GM21576 (cell line): ENCODE data around the gene WRNIP1.
A peak's percentile ranks its signal among the peaks of the same experiment; 100 is the strongest.
"Not testable (repeated sequence)": the region's sequence is repeated elsewhere in the genome, so short reads cannot be mapped to it uniquely, and the experiment has no call there.

ENCODE experiments used
- ATAC-seq: cut with Tn5 transposase; IDR thresholded peaks from one replicate; pipeline ENCODE4 v1.9.1; 2021; ENCODE audit warnings: mild to moderate bottlenecking, moderate library complexity; ENCODE audit not compliant: unreplicated experiment

The WRNIP1 gene

DNA sequence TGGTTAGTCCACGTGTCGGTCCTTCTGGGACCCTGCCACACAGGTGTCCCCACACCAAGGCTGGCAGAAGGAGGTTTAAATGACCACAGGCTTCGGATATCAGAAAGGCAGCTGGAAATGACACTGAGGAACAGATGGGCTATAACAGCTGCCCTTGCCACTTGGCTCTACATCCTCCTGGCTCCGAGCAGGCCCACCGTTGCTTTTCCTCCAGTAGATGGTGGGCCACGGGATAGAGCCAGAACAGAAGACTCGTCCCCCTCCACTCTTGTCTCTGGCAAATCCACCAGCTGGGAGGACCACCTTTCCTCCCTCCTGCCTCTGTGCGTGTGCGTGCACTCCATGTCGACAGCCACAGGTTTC is 17.6 kb downstream of the WRNIP1 start:
- ATAC-seq, result no peak

DNA sequence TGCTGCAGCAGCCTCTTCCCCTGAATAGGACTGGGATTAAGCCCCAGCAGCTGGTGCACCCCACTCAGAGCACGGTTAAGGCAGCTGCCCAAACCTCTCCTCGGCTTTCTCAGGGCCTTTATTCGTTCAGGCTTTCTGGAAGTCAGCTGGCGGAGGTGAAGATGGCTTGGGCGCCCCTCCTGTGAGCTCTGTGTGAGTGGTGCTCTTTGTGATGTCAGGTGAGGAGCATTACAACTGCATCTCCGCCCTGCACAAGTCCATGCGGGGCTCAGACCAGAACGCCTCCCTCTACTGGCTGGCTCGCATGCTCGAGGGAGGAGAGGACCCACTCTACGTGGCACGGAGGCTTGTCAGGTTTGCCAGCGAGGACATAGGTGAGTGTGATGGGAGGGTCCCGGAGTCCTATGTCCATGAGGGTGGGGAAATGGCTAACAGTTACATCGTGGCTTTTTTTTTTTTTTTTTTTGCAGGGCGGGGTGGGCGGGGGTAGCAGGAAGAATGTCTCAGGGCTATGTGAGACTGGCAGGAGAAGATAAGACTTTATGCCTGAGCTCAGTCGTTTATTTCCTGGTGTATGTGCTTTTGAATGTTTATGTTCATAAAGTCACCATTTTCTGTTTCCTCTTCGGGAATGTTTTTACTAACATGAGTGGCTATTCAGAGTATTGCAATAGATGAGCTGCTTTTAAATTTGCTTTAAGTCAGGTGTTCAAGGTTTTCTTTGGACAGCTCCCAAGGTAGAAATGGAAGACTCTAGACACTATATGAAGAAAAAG is 18.2 kb downstream of the WRNIP1 start:
- ATAC-seq, result no peak

DNA sequence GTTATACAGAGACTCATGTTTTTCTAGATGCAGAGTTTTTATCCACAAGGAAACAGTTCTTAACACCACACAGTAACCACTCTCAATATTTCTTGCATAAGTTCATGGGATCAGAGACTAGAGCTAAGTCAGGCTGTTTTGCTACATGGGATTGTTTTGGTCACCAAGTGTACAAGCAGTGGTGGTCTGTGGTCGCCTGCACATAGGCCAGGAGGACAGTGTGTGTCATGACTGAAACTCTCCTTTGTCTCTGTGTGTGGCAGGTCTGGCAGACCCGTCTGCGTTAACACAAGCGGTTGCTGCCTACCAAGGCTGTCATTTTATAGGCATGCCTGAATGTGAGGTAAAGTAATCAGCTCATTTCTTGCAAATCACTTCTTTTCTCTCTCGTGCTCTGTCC is 18.9 kb downstream of the WRNIP1 start:
- no peak for ATAC-seq

- no peak for ATAC-seq
Observed at GRCh38 chr6:2784930-2785329, 19.7 kb downstream of the WRNIP1 start.

DNA sequence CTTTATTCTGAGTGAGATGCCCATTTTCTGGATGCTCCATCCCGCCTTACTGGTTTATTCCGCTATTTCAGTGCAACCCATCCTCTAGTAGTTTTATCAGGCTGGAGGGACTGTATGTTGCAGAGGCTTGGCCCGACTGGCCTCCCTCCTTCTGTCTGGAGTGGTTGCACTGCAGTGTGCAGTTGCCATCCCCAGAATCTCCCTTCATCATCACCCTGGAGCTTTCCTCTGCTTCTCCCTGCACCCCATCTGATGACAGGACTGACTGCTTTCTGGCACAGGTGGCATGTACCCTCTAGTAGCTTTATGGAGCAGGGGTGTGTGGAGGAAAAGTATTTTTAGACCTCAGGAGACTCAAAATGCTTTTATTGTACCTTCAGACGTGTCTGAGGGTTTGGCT is 21.1 kb downstream of the WRNIP1 start:
- ATAC-seq, result no peak

DNA sequence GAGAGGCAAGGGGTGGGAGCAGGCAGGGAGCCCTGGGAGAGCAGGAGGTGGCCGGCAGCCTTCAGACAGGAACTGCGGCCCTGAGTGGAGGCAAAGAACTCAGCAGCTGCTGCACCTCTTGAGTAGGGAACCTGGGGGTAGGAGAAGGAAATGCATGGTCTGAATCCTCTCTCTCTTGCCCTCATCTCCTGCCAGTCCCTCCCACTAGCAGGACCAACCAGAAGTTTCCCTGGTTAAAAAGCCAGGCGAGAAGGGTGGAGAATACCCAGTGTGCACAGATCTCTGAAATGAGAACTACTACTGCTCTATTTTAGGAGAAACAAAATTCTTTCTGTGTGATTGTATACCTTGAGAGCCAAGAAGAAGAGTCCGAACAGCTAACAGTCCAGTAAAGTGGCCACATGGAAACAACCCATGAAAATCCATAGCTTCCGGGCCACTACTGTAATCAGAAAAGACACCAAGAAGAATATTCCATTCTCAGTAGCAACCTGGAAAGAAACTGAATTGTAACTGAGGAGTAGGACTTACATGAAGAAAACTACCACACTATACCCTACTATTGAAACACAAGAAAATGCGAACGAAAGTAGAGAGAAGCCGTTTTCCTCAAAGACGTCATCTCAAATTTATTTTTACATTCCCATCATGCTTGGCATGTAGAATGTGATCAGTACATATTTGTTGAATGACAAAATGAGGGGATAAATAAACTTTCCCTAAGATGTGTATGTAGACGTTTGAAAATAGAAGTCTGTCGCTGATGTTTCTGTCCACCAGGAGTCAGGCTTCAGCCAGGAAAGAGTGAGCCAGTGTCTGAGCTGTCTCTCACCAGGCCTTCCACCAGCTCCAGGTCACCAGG is 25.6 kb downstream of the WRNIP1 start:
- peak; percentile 71 for ATAC-seq

DNA sequence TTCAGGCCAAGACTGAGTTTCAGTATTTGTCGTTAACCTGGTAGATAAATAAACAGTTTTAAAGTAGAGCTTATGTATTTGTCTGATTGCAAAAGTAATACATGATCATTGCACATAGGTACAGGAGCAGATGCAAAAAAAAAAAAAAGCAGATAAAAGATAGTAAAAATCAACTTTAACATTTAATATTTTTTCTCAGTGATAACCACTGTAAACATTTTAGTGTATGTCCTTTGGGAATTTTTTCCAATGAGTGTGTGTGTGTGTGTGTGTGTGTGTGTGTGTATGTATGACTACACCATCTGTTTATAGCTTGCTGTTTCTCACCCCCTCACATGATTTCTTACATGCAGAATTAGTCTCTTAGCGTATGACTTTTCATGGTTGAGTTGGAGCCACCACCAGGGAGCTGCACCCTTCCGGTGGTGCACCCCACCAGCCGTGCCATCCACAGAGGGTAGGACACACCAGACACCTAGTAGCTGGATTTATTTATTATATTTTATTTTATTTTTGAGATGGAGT is 26.3 kb downstream of the WRNIP1 start:
- ATAC-seq, result no peak

GRCh38 chr6:2792330-2793110 is 27.3 kb downstream of the WRNIP1 start:
- no peak for ATAC-seq

- no peak for ATAC-seq
Observed at GRCh38 chr6:2793534-2794151, 28.4 kb downstream of the WRNIP1 start.

DNA sequence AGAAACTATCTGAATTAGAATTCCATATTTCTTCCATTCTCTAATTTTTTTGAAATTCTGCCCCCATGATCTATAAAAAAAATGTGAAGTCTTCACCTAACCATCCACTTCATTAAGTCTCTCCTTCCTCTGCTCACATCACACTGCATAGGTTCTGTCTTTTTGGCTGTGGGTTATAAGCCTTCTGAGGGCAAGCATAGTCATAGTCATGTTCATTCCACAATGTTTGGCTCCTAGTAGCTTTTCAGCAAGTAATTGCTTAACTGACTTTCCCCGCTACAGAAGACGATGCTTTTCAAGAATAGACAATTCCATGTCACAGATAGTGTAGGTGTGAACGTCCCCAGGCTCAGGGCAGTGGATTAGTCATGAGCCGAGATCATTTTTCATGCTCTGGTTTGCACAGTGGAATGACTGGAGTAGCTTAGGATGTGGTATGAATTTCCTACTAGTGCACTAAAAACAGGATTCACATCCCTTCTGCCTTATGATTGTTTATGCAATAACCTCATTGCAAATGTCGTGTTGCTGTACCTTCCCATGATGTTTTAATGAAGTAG is 29.1 kb downstream of the WRNIP1 start:
- no peak for ATAC-seq

DNA sequence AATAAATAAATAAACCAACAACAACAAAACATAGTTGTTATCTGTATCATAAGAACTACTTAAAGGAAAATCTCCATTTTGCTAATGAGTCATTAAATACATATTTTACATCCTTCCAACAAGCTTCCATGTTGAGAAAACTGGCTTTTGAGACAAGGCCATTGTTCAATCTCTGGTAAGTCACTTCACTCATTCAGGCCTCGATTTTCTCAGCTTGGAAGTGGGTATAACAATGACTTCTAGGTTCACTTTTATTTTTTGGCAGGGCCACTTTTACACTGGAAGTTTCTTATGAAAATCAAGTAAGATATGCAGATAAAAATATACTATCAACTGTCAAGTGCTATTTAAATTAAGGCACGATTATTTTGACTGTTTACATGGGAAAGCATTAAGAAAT is 30.0 kb downstream of the WRNIP1 start:
- ATAC-seq, result no peak

DNA sequence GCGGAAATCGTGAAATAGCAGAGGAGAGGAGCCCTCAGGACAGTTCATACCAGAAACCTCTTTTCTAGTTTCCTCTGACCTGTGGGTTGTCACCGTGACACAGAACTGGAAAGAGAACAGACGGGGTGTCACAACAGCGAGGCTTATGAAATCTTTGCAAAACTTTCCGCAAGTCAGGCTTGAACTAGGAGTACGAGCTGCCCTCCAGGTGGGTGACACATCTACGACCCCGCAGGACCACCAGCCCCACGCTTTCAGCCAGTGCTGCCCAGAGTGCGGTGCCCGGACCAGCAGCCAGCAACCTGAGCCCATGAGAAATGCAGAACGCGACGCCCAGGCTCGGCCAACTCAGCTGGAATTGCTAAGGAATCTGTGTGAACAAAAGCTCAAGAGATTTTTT is 30.8 kb downstream of the WRNIP1 start:
- ATAC-seq, result no peak

DNA sequence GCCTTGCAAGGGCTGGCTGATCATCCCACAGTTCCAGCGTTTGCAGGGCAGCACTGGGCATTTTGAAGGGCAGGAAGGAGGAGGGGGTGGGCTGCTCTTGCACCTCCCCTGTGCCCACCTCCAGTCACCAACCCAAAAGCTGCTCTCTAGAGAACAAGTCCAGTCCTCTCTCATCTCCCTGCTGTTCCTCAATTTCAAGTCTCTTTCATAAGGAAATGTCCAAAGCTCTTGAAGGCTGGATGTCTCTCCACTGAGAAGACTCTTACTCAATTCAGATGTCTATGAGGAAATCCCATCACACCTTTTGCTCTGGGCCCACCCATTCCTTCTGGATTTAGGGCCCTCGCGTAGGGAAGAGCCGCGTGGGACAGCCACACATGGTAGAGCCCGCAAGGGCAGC is 31.7 kb downstream of the WRNIP1 start:
- ATAC-seq, result no peak

DNA sequence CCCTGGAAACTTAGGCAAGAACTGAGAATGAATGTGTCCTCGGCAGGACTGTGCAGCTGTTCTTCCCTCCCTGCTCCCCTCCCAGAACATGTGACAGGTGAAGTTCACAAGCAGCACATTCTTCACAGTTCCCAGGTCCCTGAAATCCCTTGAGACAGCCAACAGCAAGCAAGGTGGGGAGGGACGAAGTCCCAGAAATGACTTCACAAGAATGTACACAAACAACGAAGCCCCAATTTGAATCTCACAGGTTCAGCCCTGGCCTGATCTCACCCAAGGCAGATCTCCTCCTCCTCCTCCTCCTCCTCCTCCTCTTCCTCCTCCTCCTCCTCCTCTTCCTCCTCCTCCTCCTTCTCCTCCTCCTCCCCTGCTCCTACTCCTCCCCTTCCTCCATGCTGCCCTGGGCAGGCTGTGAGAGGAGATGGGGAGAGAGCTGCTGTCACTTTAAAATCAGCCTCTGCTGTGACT is 32.4 kb downstream of the WRNIP1 start:
- no peak for ATAC-seq

- ATAC-seq, result no peak
Observed at GRCh38 chr6:2798586-2799134, 33.5 kb downstream of the WRNIP1 start.

DNA sequence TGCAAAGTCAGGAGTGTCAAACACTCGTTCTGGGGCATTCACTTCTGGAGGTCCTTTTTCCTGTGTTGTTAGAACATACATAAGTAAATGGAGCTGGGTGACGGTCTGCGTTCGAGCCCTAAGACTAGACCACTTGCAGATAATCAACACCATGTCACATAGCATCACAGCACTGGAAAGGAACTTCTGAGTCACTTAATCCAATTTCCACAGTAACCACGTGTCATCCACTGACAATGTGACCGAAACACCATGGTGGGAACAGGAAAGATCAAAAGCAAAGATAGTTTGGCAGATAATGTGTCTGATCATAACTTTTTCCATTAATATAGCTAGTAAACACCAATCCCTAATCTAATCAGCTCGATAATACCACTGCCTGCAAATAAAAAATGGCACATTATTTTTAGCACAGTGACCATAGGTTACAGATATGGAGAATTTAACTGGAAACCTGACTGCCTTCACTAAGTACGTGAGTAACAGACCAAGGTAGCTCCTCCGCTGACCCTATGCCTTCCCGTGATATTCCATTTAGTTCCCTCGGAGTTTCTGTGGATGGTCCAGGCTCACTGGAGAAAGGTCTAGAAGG is 34.8 kb downstream of the WRNIP1 start:
- ATAC-seq, result no peak

- ATAC-seq, result no peak
Observed at GRCh38 chr6:2800552-2801316, 35.5 kb downstream of the WRNIP1 start.

DNA sequence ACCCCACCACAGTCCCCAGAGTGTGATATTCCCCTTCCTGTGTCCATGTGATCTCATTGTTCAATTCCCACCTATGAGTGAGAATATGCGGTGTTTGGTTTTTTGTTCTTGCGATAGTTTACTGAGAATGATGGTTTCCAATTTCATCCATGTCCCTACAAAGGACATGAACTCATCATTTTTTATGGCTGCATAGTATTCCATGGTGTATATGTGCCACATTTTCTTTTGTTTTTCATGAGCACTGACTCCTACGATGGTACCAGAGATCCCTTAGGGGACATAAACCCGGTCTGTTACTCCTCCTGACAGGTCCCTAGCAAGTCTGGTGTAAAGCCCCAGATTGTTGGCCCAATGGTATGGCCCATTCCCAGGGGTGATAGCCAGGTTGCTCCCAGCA is 36.5 kb downstream of the WRNIP1 start:
- ATAC-seq, result not testable (repeated sequence)

DNA sequence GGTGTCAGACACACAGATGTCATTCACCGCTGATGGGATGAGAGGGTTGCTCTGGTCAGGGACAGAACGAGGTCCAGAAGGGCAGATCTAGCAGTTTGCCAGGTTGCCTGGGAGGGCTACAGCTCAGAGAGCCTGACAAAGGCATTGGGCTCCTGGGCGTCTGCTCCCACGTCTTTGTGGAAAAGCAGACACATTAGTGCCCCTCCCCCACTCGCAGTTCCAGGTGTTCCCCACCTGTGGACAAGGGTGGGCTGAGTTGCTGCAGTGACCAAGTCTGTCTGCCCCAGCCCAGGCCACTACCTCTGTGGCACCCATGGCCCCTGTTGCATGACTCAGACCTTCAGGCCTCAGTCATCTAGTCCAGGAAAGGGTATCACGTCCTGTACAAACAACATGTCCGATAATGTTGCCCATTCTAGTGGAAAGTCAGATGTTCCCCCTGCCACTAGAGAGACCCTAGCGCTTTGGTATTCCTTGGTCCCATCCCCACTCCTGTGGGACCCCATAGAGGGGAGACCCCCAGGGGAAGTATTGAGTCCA is 37.4 kb downstream of the WRNIP1 start:
- ATAC-seq, result no peak
